Endodermal cell (in vitro differentiated cells): ENCODE data around the gene ADH4. TPM values are rescaled to one million over a fixed set of nuclear protein-coding genes. Genes with fewer than 3 reads are reported as not detected.
"Not testable (repeated sequence)": the region's sequence is repeated elsewhere in the genome, so short reads cannot be mapped to it uniquely, and the experiment has no call there.

ENCODE experiments used
- DNase-seq: peaks from one replicate; pipeline ENCODE4 v3.0.0-alpha.2; 2017
- H3K27ac ChIP-seq: 2 replicates; pipeline ENCODE4 v1.5.1; 2013; ENCODE audit warnings: mild to moderate bottlenecking, low read depth, low read length, moderate library complexity
- H3K27me3 ChIP-seq: 2 replicates; pipeline ENCODE4 v1.6.1; 2013; ENCODE audit warnings: mild to moderate bottlenecking, low read length, moderate library complexity; ENCODE audit not compliant: insufficient read depth, control insufficient read depth, poor library complexity, severe bottlenecking
- H3K36me3 ChIP-seq: 2 replicates; pipeline ENCODE4 v1.7.0; 2013; ENCODE audit warnings: mild to moderate bottlenecking, low read length, moderate library complexity; ENCODE audit not compliant: control insufficient read depth, insufficient read depth
- H3K4me1 ChIP-seq: one replicate; pipeline ENCODE4 v1.7.0; 2013; ENCODE audit warnings: low read length; ENCODE audit not compliant: control insufficient read depth, insufficient read depth
- H3K4me3 ChIP-seq: 2 replicates; pipeline ENCODE4 v1.5.1; 2013; ENCODE audit warnings: mild to moderate bottlenecking, low read length, moderate library complexity
- H3K9ac ChIP-seq: 2 replicates; pipeline ENCODE4 v1.6.1; 2013; ENCODE audit warnings: mild to moderate bottlenecking, low read length, moderate library complexity; ENCODE audit not compliant: poor library complexity, severe bottlenecking; ENCODE audit errors: extremely low read depth
- H3K9me3 ChIP-seq: 2 replicates; pipeline ENCODE4 v1.6.1; 2013; ENCODE audit warnings: mild to moderate bottlenecking, low read length, moderate library complexity; ENCODE audit not compliant: control insufficient read depth
- H3K27ac Mint-ChIP-seq: 2 replicates; pipeline ENCODE4 v1.8.0; 2020; ENCODE audit warnings: mixed read lengths
- H3K27me3 Mint-ChIP-seq: 2 replicates; pipeline ENCODE4 v1.8.0; 2021; ENCODE audit warnings: mild to moderate bottlenecking, mixed read lengths; ENCODE audit not compliant: insufficient read depth
- H3K36me3 Mint-ChIP-seq: 2 replicates; pipeline ENCODE4 v1.8.0; 2020; ENCODE audit warnings: low read depth, mixed read lengths
- H3K4me1 Mint-ChIP-seq: 2 replicates; pipeline ENCODE4 v1.8.0; 2020; ENCODE audit warnings: mixed read lengths
- H3K4me3 Mint-ChIP-seq: 2 replicates; pipeline ENCODE4 v1.8.0; 2020; ENCODE audit warnings: mild to moderate bottlenecking, moderate library complexity, mixed read lengths
- H3K9me3 Mint-ChIP-seq: 2 replicates; pipeline ENCODE4 v1.8.0; 2020; ENCODE audit warnings: mild to moderate bottlenecking, mixed read lengths
- CTCF ChIP-seq: fragments of 200-600 bp; sonication (generic); conservative IDR thresholded peaks from 2 replicates; pipeline ENCODE4 v1.5.0; 2021; ENCODE audit warnings: antibody characterized with exemption, mild to moderate bottlenecking
- WGBS, 2 experiments: methylation state at CpG; one replicate each; pipeline versions ENCODE4 v1.1.5 to v1.1.7; 2013; ENCODE audit warnings: missing lambda C conversion rate in 2 of 2, mixed read lengths in 1 of 2; ENCODE audit not compliant: insufficient coverage in 1 of 2, insufficient read length in 1 of 2; 5-methylcytosine and 5-hydroxymethylcytosine counted together
- total RNA-seq, 2 donors: library from RNA; stranded (reverse); fragmentation: NEBNext Ultra II Directional in 1 of 2; extraction: Animal tissue kit (Norgen Biotek cat#: 25700) in 1 of 2; gene quantifications; 2 replicates in 1 of 2; 3 replicates in 1 of 2; pipeline ENCODE4 v1.2.1, GENCODE V29; 2021

Gene ADH4
- total RNA-seq, 2 donors from 2014 or later, result not detected

DNA sequence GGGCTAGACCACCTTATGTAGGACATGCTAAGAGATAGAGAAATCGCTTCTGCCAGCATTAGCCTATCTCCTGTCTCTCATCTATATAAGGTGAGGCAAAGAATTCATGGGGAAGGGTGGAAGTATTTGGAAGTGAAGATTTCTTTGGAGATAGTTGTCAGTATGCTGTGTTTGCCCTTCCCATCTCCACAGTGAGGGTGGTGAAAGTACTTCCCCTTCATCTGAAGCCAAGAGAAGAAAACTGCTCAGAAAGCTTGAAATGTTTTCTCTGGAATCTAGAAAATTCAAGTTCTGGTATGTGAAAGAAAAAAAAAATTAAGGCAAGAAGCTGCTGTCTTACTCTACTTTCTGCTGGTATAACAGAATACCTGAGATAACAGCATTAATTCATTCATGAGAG lies 43.2 kb downstream of the ADH4 start:
- H3K4me1 Mint-ChIP-seq, result no peaks in the 10 kb centered on the region
- no peak overlapping the region for H3K27ac Mint-ChIP-seq
- Histone ChIP-seq H3K27me3 (no peaks in the 10 kb centered on the region), H3K4me1 (no peaks in the 10 kb centered on the region), H3K9ac (no peak overlapping the region), H3K9me3 (peaks cover 13% of the 10 kb centered on the region), H3K36me3 (no peaks in the 10 kb centered on the region), H3K4me3 (no peak overlapping the region), H3K27ac (no peak overlapping the region)
- H3K27me3 Mint-ChIP-seq, result no peaks in the 10 kb centered on the region
- H3K36me3 Mint-ChIP-seq, result peaks cover 15% of the 10 kb centered on the region
- no CpG with 5 or more reads among the region's 1 CpG for WGBS, 2 experiments
- peaks cover 21% of the 10 kb centered on the region for H3K9me3 Mint-ChIP-seq
- no peak for TF ChIP-seq CTCF
- DNase-seq, result no peak
- no peak overlapping the region for H3K4me3 Mint-ChIP-seq

- H3K27ac ChIP-seq, H3K4me3 Mint-ChIP-seq: not testable (repeated sequence)
- 75 to 100% methylated on average over 1 to 5 of the region's 5 CpGs for WGBS, 2 experiments
Measured at GRCh38 chr4:99099814-99100213, 44.3 kb downstream of the ADH4 start.

GRCh38 chr4:99099311-99099710 lies 44.8 kb downstream of the ADH4 start:
- H3K4me1 Mint-ChIP-seq, result no peaks in the 10 kb centered on the region
- H3K36me3 Mint-ChIP-seq, result peaks cover 15% of the 10 kb centered on the region
- Histone ChIP-seq H3K4me3 (no peak overlapping the region), H3K9ac (no peak overlapping the region), H3K9me3 (peaks cover 13% of the 10 kb centered on the region), H3K27ac (no peak overlapping the region), H3K27me3 (no peaks in the 10 kb centered on the region), H3K36me3 (no peaks in the 10 kb centered on the region), H3K4me1 (no peaks in the 10 kb centered on the region)
- no peak for DNase-seq
- WGBS, 2 experiments, result 84 to 98% methylated on average over 10 to 12 of the region's 12 CpGs
- no peaks in the 10 kb centered on the region for H3K27me3 Mint-ChIP-seq
- no peak overlapping the region for H3K4me3 Mint-ChIP-seq
- H3K27ac Mint-ChIP-seq, result no peak overlapping the region
- H3K9me3 Mint-ChIP-seq, result peaks cover 27% of the 10 kb centered on the region
- TF ChIP-seq CTCF, result no peak

More at GRCh38 chr4:99099814-99100213, 44.3 kb downstream of the ADH4 start:
- not testable (repeated sequence) for H3K4me1 Mint-ChIP-seq, DNase-seq, H3K27ac Mint-ChIP-seq, H3K4me3 ChIP-seq, H3K27me3 ChIP-seq, H3K9ac ChIP-seq, H3K36me3 ChIP-seq, H3K27me3 Mint-ChIP-seq, H3K4me1 ChIP-seq
- peaks cover 13% of the 10 kb centered on the region for H3K9me3 ChIP-seq
- Mint-ChIP-seq H3K9me3 (peaks cover 26% of the 10 kb centered on the region), H3K36me3 (peaks cover 15% of the 10 kb centered on the region)

- not testable (repeated sequence) for H3K4me1 ChIP-seq, H3K9me3 ChIP-seq, DNase-seq, H3K4me3 Mint-ChIP-seq, H3K27ac Mint-ChIP-seq, H3K36me3 ChIP-seq, H3K9ac ChIP-seq, H3K27ac ChIP-seq, H3K36me3 Mint-ChIP-seq, H3K27me3 ChIP-seq, H3K27me3 Mint-ChIP-seq
- H3K9me3 Mint-ChIP-seq, result peaks cover 12% of the 10 kb centered on the region
- peaks cover 21% of the 10 kb centered on the region for H3K4me1 Mint-ChIP-seq
- peak overlapping the region; percentile 100 for H3K4me3 ChIP-seq
- WGBS, 2 experiments, result 91% methylated on average over 2 of the region's 2 CpGs; no CpG with 5 or more reads in 1 of the 2 experiments
Measured at GRCh38 chr4:99091841-99092240, 52.3 kb downstream of the ADH4 start.
